Liver (tissue), 3 donors: ENCODE data around the gene TCF7L2.

ENCODE experiments used
- CTCF ChIP-seq: fragments of 150-350 bp; IDR thresholded peaks from 2 replicates; pipeline ENCODE4 v1.5.1; 2017; ENCODE audit warnings: improper control_type of control experiment, low read depth, low read length; ENCODE audit not compliant: missing input control
- HNF4A ChIP-seq, 2 donors: conservative IDR thresholded peaks; 2 replicates each; pipeline ENCODE4 v1.6.1; 2016; ENCODE audit warnings: antibody characterized with exemption in 2 of 2, mild to moderate bottlenecking in 2 of 2
- RAD21 ChIP-seq, 2 donors: IDR thresholded peaks; 2 replicates each; pipeline ENCODE4 v1.6.1; 2016; ENCODE audit warnings: antibody characterized with exemption in 2 of 2, mild to moderate bottlenecking in 2 of 2
- REST ChIP-seq: IDR thresholded peaks from 2 replicates; pipeline ENCODE4 v1.6.1; 2016; ENCODE audit warnings: antibody characterized with exemption, mild to moderate bottlenecking
- SP1 ChIP-seq: IDR thresholded peaks from 2 replicates; pipeline ENCODE4 v1.6.1; 2018; ENCODE audit warnings: antibody characterized with exemption, mild to moderate bottlenecking
- ZBTB33 ChIP-seq: IDR thresholded peaks from 2 replicates; pipeline ENCODE4 v1.6.1; 2016; ENCODE audit warnings: antibody characterized with exemption
- donor health status: healthy.
- donor health status: healthy.

GRCh38 chr10:113115556-113115955 is 165.5 kb downstream of the TCF7L2 start:
- TF ChIP-seq CTCF (no peak), REST (no peak), ZBTB33 (no peak), RAD21 (IDR thresholded peaks at IDR 0.05) (no peak), SP1 (no peak), HNF4A (conservative IDR thresholded peaks at IDR 0.05) (no peak)
